ENCODE data around the gene SLC4A4. TPM values are rescaled to one million over a fixed set of nuclear protein-coding genes. Genes with fewer than 3 reads are reported as not detected.
A peak's percentile ranks its signal among the peaks of the same experiment; 100 is the strongest.
"Not testable (repeated sequence)": the region's sequence is repeated elsewhere in the genome, so short reads cannot be mapped to it uniquely, and the experiment has no call there.

Gene SLC4A4
- polyA plus RNA-seq, 3 donors: 69.9 to 73.8 (median 70.6) TPM

DNA sequence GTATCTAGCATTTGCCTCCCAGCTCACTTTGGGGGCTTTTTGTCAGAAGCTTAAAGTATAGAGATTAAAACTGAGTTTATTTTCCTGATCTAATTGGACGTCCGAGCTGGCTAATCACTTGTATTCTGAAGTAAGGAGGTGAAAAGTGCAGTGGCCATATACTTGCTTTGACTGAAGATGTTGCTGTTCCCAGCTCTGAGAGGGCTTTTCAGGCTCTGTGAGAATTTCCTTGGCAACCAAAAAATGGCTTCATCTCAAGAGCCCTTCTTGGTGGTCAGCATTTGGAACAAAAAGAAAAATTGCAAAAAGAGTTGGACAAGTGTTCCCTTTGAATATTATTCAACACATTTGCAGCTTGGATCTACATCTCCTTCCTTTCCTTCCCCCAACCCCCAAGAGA, 67.0 kb downstream of the SLC4A4 start:
- DNase-seq: no peak

- DNase-seq: no peak
Observed at GRCh38 chr4:71406459-71406963, 67.7 kb downstream of the SLC4A4 start.

GRCh38 chr4:71408961-71409360, 70.1 kb downstream of the SLC4A4 start:
- not testable (repeated sequence) for DNase-seq

DNA sequence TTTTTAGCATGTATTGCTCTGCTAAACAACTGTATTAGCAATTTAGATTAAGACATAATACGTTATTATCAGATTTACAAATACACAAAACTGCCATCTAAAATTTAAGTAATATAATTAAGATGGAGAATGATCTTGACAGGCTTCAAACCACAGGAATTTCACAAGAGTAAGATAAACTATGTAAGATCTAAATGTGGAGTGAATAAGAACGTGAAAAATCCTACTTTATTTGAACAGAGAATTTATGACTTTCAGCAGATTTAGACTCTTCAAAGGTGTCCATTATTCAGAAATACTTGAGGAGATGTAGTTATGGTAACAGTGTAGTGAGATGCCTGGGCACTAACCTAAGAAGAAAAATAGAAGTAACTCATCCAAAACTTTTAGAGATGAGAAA, 73.2 kb downstream of the SLC4A4 start:
- DNase-seq: no peak

DNA sequence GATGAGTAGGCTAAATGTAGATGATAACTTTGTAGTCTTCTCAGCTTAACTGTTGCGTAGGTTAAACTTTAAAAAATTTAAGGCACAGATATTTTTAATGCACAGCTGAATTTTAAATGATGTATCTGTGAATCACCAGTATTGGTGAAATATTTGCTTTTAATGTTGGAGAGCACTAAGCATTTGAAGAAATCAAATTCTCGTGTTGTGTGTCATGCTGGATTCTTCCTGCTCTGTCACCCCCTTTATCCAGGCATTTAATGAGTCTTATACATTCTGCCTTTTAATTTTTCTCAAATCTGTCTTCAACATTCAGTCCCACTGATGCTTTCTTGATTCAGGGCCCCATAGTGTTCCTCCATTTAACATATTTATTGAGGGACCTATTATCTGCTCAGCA, 76.7 kb downstream of the SLC4A4 start:
- DNase-seq: no peak

- no peak for DNase-seq
Observed at GRCh38 chr4:71417150-71417549, 78.3 kb downstream of the SLC4A4 start.

- no peak for DNase-seq
Observed at GRCh38 chr4:71426381-71427042, 87.7 kb downstream of the SLC4A4 start.

DNA sequence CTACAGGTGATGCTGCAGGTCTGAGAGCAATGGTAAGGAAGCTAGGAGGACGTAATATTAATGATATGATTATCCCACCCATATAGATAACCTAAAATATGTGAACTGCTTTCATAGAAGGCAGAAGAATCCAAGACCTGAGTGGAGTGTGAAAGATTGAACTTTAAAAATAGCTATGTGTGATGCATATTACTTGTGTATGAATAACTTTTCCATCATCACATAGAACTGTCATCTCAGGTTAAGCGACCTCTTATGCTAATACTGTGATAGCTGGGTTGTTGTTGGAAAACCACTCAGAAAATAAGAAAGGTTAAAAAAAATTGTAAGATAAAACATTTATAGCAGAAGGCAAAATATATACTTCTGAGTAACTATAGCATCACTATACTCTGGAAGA, 90.3 kb downstream of the SLC4A4 start:
- no peak for DNase-seq

DNA sequence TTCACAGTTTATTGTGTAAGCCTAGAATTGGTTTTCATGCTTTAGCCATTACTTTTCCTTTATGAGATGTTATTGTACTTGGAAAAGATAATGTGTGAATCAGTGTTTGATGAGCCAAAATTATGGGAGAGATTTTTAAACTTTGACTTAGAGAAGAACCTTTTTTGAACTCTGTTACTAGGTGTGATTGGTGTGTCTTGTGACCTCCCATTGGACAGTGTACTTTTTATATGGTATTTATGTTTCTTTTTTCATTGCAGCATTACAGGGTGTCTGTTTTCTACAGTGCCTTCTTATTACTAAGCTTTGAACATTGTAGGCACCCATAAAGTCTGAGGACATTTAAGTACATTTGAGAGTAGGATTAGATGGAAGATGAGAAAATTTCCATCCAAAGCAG, 91.1 kb downstream of the SLC4A4 start:
- no peak for DNase-seq

- no peak for DNase-seq
Observed at GRCh38 chr4:71430609-71431008, 91.8 kb downstream of the SLC4A4 start.

- no peak for DNase-seq
Observed at GRCh38 chr4:71440612-71441011, 101.8 kb downstream of the SLC4A4 start.

DNA sequence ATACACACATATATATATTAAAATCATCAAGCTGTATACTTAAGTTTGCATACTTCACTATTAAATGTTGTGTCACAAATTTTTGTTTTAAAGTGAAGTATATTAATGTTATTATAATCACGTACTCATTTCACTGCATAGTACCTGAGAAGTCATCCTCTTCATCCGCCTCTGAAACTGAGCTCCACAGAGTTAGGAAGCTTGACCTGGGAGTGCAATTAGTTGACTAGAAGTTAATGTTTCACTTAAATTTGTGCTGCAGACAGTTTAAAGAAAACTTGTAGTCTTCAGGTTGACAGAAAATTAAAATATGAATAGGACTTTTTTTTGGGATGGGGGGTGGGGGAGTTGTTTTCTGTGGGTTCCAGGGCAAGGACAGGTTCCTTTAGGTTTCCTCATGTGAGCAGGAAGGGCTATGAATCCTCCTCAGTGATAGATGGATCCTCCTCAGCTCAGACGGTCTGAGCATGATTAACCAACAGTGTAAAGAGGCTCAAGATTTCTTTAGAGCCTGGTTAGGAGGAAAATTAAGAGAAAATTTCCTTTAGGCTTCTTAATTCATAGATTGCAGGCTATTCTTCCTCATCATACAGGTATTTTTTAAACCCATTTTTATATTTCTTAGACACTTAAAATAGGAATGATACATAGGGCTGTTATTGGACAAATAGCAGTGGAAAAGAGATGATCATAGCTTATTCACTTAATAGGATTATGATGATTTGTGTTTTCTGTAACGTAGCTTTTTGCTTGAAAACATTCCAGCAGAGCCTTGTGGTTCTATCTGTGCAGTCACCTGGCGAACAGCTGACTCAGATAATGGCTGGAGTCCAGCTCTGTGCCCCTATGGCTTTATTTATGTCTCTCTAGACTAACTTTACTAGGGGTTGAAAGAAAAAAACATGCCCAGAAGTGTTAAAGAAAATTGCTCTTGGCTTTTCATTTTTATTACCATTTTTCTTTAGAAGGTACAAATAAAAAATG, 102.7 kb downstream of the SLC4A4 start:
- DNase-seq: no peak

GRCh38 chr4:71442336-71442735, 103.5 kb downstream of the SLC4A4 start:
- DNase-seq: no peak

DNA sequence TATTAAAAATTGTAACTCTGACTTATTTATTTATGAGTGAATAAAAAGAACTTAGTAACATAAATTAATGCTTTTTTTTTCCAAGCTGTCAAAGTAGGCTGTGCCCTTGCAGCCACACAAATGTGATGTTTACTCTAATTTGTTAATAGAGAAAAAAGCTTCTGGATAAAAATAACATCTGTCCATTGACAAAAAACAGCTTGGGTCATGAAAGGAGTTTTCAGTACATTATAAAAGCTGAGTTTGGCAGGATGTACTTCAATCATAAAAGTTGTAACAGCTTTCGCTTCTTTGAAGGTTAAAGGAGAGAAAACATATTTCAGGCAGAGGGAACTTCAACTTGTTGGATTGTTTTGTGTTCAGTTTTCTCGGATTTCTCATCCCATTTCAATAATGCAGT, 105.6 kb downstream of the SLC4A4 start:
- DNase-seq: peak; percentile 31

GRCh38 chr4:71445811-71446210, 107.0 kb downstream of the SLC4A4 start:
- DNase-seq: no peak

DNA sequence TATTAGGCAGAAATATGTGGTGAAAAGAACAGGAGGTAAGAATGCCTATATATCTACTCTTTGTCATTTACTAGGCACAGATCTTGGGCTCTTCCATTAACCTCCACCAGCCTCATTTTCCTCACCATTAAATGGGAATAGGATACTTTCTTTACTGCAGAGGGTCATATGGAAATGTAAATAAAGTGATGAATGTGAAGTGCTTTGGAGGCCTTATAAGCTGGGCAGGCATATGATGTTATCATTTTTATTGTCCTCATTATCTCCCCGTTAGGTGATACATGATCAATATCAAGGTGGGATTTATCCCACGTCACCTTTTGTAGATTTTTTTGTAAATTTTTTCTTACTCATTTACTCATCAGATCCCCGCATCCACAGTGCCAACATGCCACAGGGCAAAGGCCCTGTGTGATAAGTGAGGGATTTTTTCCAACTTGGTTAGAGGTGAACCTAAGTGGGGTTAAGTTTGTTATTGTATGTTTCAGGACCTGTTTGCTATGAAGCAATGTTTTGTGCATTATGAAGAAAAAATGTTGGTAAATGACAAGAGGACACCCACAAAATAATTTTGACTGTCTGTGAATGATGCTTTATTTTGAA, 107.8 kb downstream of the SLC4A4 start:
- DNase-seq: no peak

DNA sequence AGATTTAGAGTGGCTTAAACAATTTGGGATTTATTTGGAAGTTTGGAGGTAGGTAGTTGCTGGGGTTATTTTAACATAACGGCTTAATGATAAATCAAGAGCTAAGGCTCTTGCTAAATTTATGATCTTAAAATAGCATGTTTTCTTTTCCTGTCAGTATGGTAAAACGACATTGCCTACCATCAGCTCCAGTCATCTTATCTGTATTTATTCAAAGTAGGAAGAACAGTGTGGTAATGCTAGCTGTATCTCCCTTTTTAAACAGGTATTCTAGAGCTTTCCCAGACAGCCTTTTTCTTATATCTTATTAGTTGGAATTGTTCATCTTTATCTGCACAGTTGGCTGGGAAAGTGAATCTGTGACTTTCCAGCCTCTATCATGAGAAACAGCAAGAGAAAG, 110.2 kb downstream of the SLC4A4 start:
- DNase-seq: no peak

DNA sequence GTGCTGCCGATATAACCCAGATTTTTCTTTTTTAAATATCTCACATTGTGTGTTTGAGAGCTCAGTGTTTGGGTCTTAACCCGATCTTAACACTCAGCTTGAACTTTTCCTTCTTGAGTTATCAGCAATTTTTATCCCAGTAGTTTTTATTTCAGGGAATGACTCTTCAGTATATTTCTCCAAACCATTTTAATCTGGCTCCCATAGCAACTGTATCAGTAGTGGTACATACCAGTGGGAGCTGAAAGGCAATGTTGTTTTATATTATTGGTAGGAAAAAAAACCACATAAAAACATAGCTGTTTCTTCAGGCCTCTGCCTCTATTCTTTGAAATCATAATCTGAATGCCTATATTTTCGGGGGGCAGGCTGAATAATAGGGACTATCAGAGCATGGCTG, 111.1 kb downstream of the SLC4A4 start:
- DNase-seq: no peak

DNA sequence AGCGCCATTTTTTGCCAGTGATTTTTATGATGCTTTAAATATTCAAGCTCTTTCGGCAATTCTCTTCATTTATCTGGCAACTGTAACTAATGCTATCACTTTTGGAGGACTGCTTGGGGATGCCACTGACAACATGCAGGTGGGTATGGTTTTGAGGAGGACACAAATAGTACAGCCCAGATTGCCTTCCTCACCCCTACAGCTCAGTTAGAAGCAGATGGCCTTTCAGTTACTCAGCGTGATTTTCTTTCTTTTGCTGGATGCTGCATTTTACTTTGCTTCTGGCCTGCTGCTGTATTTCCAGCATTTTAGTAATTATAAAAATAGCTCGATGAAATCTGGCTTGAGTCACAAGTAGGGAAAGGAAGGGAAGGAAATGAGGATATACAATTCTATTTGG, 114.7 kb downstream of the SLC4A4 start:
- DNase-seq: no peak

GRCh38 chr4:71456841-71457240, 118.0 kb downstream of the SLC4A4 start:
- DNase-seq: no peak

GRCh38 chr4:71460371-71460770, 121.6 kb downstream of the SLC4A4 start:
- no peak for DNase-seq

GRCh38 chr4:71461422-71461821, 122.6 kb downstream of the SLC4A4 start:
- DNase-seq: no peak

GRCh38 chr4:71466775-71467174, 128.0 kb downstream of the SLC4A4 start:
- DNase-seq: no peak

All from renal pelvis (tissue), 4 donors.